Stomach (tissue), 4 donors: Measurements from ENCODE around the gene IRF1.

Source experiments
- POLR2A ChIP-seq, 4 donors: fragments of 450-650 bp; IDR thresholded peaks; one replicate each; pipeline ENCODE4 v1.6.1; 2016; ENCODE audit warnings: antibody characterized with exemption in 4 of 4, control low read depth in 2 of 4, mild to moderate bottlenecking in 1 of 4, moderate library complexity in 1 of 4
- POLR2AphosphoS5 ChIP-seq, 3 donors: sonication (generic); formaldehyde crosslinking; IDR thresholded peaks; one replicate each; pipeline ENCODE4 v1.6.1; 2016; ENCODE audit warnings: antibody characterized with exemption in 3 of 3
- TF ChIP-seq, protein P1 (sequence below), 7 experiments: fragments of 450-650 bp in 4 of 7; fragments of 200-600 bp in 3 of 7; sonication (generic) in 3 of 7; IDR thresholded peaks; one replicate each; pipeline ENCODE4 v1.5.1; 2016 to 2019; ENCODE audit warnings: antibody characterized with exemption in 7 of 7, control low read depth in 2 of 7, mild to moderate bottlenecking in 1 of 7

- TF ChIP-seq, protein P1, sequence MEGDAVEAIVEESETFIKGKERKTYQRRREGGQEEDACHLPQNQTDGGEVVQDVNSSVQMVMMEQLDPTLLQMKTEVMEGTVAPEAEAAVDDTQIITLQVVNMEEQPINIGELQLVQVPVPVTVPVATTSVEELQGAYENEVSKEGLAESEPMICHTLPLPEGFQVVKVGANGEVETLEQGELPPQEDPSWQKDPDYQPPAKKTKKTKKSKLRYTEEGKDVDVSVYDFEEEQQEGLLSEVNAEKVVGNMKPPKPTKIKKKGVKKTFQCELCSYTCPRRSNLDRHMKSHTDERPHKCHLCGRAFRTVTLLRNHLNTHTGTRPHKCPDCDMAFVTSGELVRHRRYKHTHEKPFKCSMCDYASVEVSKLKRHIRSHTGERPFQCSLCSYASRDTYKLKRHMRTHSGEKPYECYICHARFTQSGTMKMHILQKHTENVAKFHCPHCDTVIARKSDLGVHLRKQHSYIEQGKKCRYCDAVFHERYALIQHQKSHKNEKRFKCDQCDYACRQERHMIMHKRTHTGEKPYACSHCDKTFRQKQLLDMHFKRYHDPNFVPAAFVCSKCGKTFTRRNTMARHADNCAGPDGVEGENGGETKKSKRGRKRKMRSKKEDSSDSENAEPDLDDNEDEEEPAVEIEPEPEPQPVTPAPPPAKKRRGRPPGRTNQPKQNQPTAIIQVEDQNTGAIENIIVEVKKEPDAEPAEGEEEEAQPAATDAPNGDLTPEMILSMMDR (IDR thresholded peaks at IDR 0.05) = no peak
- TF ChIP-seq POLR2A (IDR thresholded peaks at IDR 0.05) (no peak), POLR2AphosphoS5 (IDR thresholded peaks at IDR 0.05) (no peak)
These were observed 596 bp downstream of the IRF1 start for GRCh38 chr5:132489871-132490483.
